Stimulated activated CD8-positive, alpha-beta memory T cell treated with anti-CD3 and anti-CD28 coated beads, Interleukin-12 subunit alpha, Interleukin-12 subunit beta, amount 100 ng/mL, for 24 hours (primary cell): Measurements from ENCODE around the gene ZPR1.
"Not testable (repeated sequence)": the region's sequence is repeated elsewhere in the genome, so short reads cannot be mapped to it uniquely, and the experiment has no call there.

Source experiments
- DNase-seq: peaks from one replicate; pipeline ENCODE4 v3.0.0-alpha.2; 2020; ENCODE audit errors: extremely low read depth

Gene ZPR1

GRCh38 chr11:116762132-116762531 is 25.7 kb downstream of the ZPR1 start:
- no peak for DNase-seq

- not testable (repeated sequence) for DNase-seq
Measured at GRCh38 chr11:116756044-116756443, 31.8 kb downstream of the ZPR1 start.

GRCh38 chr11:116750070-116750718 is 37.6 kb downstream of the ZPR1 start:
- DNase-seq, result no peak

- DNase-seq, result no peak
Measured at GRCh38 chr11:116742104-116742503, 45.7 kb downstream of the ZPR1 start.

- DNase-seq, result no peak
Measured at GRCh38 chr11:116740741-116741140, 47.1 kb downstream of the ZPR1 start.

GRCh38 chr11:116738975-116739374 is 48.8 kb downstream of the ZPR1 start:
- no peak for DNase-seq

- no peak for DNase-seq
Measured at GRCh38 chr11:116736763-116737162, 51.1 kb downstream of the ZPR1 start.

GRCh38 chr11:116733969-116734508 is 53.8 kb downstream of the ZPR1 start:
- DNase-seq, result no peak

GRCh38 chr11:116733043-116733755 is 54.6 kb downstream of the ZPR1 start:
- DNase-seq, result no peak

- DNase-seq, result peak; percentile 5
Measured at GRCh38 chr11:116732271-116733042, 55.4 kb downstream of the ZPR1 start.

- no peak for DNase-seq
Measured at GRCh38 chr11:116731821-116732220, 56.0 kb downstream of the ZPR1 start.

GRCh38 chr11:116731097-116731761 is 56.6 kb downstream of the ZPR1 start:
- DNase-seq, result no peak

GRCh38 chr11:116730601-116731000 is 57.2 kb downstream of the ZPR1 start:
- DNase-seq, result no peak

GRCh38 chr11:116730241-116730561 is 57.6 kb downstream of the ZPR1 start:
- DNase-seq, result no peak

- DNase-seq, result no peak
Measured at GRCh38 chr11:116729501-116730240, 58.2 kb downstream of the ZPR1 start.

GRCh38 chr11:116727990-116728389 is 59.8 kb downstream of the ZPR1 start:
- no peak for DNase-seq

- DNase-seq, result no peak
Measured at GRCh38 chr11:116725434-116726221, 62.2 kb downstream of the ZPR1 start.

- no peak for DNase-seq
Measured at GRCh38 chr11:116724813-116725212, 63.0 kb downstream of the ZPR1 start.
